Purkinje cell (primary cell): ENCODE measurements around the gene DCK. TPM values are rescaled to one million over a fixed set of nuclear protein-coding genes. Genes with fewer than 3 reads are reported as not detected.

Source experiments
- polyA plus RNA-seq: library from polyadenylated mRNA; unstranded; fragments of >200 nt; fragmentation: Nextera tagmentation; gene quantifications from 2 replicates; pipeline ENCODE4 v1.2.1, GENCODE V29; 2014

Gene DCK
- 44.5 and 56.5 TPM in 2 replicates for polyA plus RNA-seq

DNA sequence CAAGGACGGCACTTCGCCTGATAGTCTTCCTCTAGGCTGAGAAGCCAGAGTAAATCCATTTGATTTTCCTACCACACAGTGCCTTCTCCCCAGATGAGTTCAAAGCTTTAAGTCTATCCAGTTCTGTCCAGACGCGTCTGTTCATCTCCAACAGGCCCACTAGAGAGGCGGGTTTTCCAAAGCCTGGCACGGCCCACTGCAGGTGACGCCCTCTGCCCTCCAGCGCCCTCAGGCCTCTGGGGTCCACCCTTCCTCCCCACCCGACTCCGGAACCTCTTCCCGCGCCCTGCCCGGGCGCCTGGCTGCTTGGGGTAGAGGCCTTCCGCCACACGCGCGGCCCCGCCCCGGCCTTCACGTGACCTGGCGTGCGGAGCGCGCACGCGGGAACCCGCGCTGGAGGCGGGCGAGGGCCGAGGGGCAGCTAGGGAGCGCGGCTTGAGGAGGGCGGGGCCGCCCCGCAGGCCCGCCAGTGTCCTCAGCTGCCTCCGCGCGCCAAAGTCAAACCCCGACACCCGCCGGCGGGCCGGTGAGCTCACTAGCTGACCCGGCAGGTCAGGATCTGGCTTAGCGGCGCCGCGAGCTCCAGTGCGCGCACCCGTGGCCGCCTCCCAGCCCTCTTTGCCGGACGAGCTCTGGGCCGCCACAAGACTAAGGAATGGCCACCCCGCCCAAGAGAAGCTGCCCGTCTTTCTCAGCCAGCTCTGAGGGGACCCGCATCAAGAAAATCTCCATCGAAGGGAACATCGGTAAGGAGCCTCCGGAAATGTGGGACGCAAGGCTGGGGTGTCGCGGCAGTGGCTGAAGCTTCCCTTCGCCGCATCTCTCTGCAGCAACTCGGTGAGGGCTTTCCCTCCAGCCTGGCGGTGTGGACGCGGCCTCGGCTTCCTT, at the start of gene DCK:
Gene DCK, plus strand, starts transcription at position 469 of the 888 bp plus-strand sequence. Its CDS starts 187 bp downstream, at position 656.

Other genes with a start within 250 kb of the DCK start
- 110 and 117 TPM in 2 replicates for gene GRSF1, start 153.8 kb upstream of the DCK start, polyA plus RNA-seq
- gene MOB1B, start 91.3 kb upstream of the DCK start, polyA plus RNA-seq: 15.0 TPM in 2 replicates